GM18507 (cell line): Measurements from ENCODE around the gene AMFR.

Experiments
- DNase-seq: peaks from one replicate; pipeline ENCODE4 v3.0.0; 2011; ENCODE audit warnings: low read depth; ENCODE audit not compliant: insufficient read length; ENCODE audit errors: extremely low spot score
- FAIRE-seq: peaks from 2 replicates; lab custom pipeline; 2011; peaks lifted over from hg19 to GRCh38; lab: Jason Lieb, UNC

Gene AMFR

GRCh38 chr16:56320811-56321558 is 104.4 kb downstream of the AMFR start:
- DNase-seq (no peak), FAIRE-seq (no peak)

- no peak for FAIRE-seq
- DNase-seq: no peak
Observed at GRCh38 chr16:56320056-56320455, 105.3 kb downstream of the AMFR start.

GRCh38 chr16:56319376-56319775 is 106.0 kb downstream of the AMFR start:
- FAIRE-seq: no peak
- no peak for DNase-seq

GRCh38 chr16:56318827-56319140 is 106.6 kb downstream of the AMFR start:
- DNase-seq: no peak
- no peak for FAIRE-seq

GRCh38 chr16:56317998-56318826 is 107.1 kb downstream of the AMFR start:
- FAIRE-seq (peak; percentile 81), DNase-seq (peak; percentile 79)

- DNase-seq (no peak), FAIRE-seq (no peak)
Observed at GRCh38 chr16:56316545-56316944, 108.8 kb downstream of the AMFR start.

- no peak for DNase-seq
- FAIRE-seq: no peak
Observed at GRCh38 chr16:56315955-56316354, 109.4 kb downstream of the AMFR start.

GRCh38 chr16:56314244-56314850 is 111.0 kb downstream of the AMFR start:
- no peak for FAIRE-seq
- DNase-seq: no peak

- FAIRE-seq (no peak), DNase-seq (no peak)
Observed at GRCh38 chr16:56312556-56312955, 112.8 kb downstream of the AMFR start.

GRCh38 chr16:56312028-56312300 is 113.4 kb downstream of the AMFR start:
- no peak for FAIRE-seq
- DNase-seq: no peak
